Measurements from ENCODE around the gene MTHFD2. TPM values are rescaled to one million over a fixed set of nuclear protein-coding genes. Genes with fewer than 3 reads are reported as not detected.
A peak's percentile ranks its signal among the peaks of the same experiment; 100 is the strongest.
"Not testable (repeated sequence)": the region's sequence is repeated elsewhere in the genome, so short reads cannot be mapped to it uniquely, and the experiment has no call there.

Gene MTHFD2
- total RNA-seq, 4 donors from 2014 or later, result 13.2 to 57.7 (median 25.7) TPM

- peaks cover 0 to 38% (median 0%) of the 10 kb centered on the region in 3 donors for H3K36me3 ChIP-seq
- 54 to 69% methylated on average over 6 of the region's 6 CpGs for WGBS, 2 donors
- peak overlapping the region in 3 of 4 donors; percentile 11 to 76 (median 69) for H3K27ac ChIP-seq
- peak in 1 of 2 donors; percentile 73 for TF ChIP-seq EP300 (IDR thresholded peaks at IDR 0.05)
- no peak for TF ChIP-seq CTCF (IDR thresholded peaks at IDR 0.05)
- DNase-seq (ENCODE audit: low spot score in 2 of 2), result peak in 1 of 2 donors; percentile 25
- H3K9me3 ChIP-seq, result no peaks in the 10 kb centered on the region
- no peaks in the 10 kb centered on the region for H3K27me3 ChIP-seq
- H3K4me3 ChIP-seq, result no peak overlapping the region
- H3K4me1 ChIP-seq, result peaks cover 0 to 46% (median 10%) of the 10 kb centered on the region in 4 donors
Measured at GRCh38 chr2:74206180-74206688, 7.8 kb downstream of the MTHFD2 start.

- no peaks in the 10 kb centered on the region for H3K9me3 ChIP-seq
- H3K36me3 ChIP-seq, result peaks cover 0 to 90% (median 0%) of the 10 kb centered on the region in 3 donors
- no peaks in the 10 kb centered on the region for H3K27me3 ChIP-seq
- H3K27ac ChIP-seq, result no peak overlapping the region
- no peaks in the 10 kb centered on the region for H3K4me1 ChIP-seq
- no peak for DNase-seq (ENCODE audit: low spot score in 2 of 2)
- H3K4me3 ChIP-seq, result no peak overlapping the region
- TF ChIP-seq POLR2A (IDR thresholded peaks at IDR 0.05) (no peak), CTCF (IDR thresholded peaks at IDR 0.05) (no peak), EP300 (IDR thresholded peaks at IDR 0.05) (no peak)
- WGBS, 2 donors, result 93 to 96% methylated on average over 3 of the region's 3 CpGs
Measured at GRCh38 chr2:74212702-74213410, 14.4 kb downstream of the MTHFD2 start.

- H3K36me3 ChIP-seq, result peaks cover 0 to 91% (median 0%) of the 10 kb centered on the region in 3 donors
- not testable (repeated sequence) for H3K27me3 ChIP-seq; DNase-seq (ENCODE audit: low spot score in 2 of 2); H3K27ac ChIP-seq; H3K9me3 ChIP-seq; H3K4me1 ChIP-seq; H3K4me3 ChIP-seq
- WGBS, 2 donors, result 92 to 93% methylated on average over 6 of the region's 6 CpGs
Measured at GRCh38 chr2:74215771-74216170, 17.4 kb downstream of the MTHFD2 start.

- H3K27ac ChIP-seq, result no peak overlapping the region
- no peaks in the 10 kb centered on the region for H3K4me1 ChIP-seq
- no peak for DNase-seq (ENCODE audit: low spot score in 2 of 2)
- no peaks in the 10 kb centered on the region for H3K9me3 ChIP-seq
- 88% methylated on average over 2 of the region's 2 CpGs for WGBS, 2 donors
- no peak for TF ChIP-seq CTCF (IDR thresholded peaks at IDR 0.05)
- TF ChIP-seq EP300 (IDR thresholded peaks at IDR 0.05), result no peak
- no peak for TF ChIP-seq POLR2A (IDR thresholded peaks at IDR 0.05)
- no peaks in the 10 kb centered on the region for H3K27me3 ChIP-seq
- no peak overlapping the region for H3K4me3 ChIP-seq
- H3K36me3 ChIP-seq, result peaks cover 0 to 91% (median 0%) of the 10 kb centered on the region in 3 donors
Measured at GRCh38 chr2:74216642-74217041, 18.2 kb downstream of the MTHFD2 start.

- WGBS, 2 donors, result 88 to 93% methylated on average over 5 of the region's 5 CpGs
- no peak for DNase-seq (ENCODE audit: low spot score in 2 of 2)
- TF ChIP-seq POLR2A (IDR thresholded peaks at IDR 0.05), result no peak
- no peak for TF ChIP-seq CTCF (IDR thresholded peaks at IDR 0.05)
- Histone ChIP-seq H3K36me3 (peaks cover 0 to 86% (median 0%) of the 10 kb centered on the region in 3 donors), H3K27me3 (no peaks in the 10 kb centered on the region), H3K9me3 (no peaks in the 10 kb centered on the region), H3K27ac (no peak overlapping the region), H3K4me3 (no peak overlapping the region), H3K4me1 (no peaks in the 10 kb centered on the region)
Measured at GRCh38 chr2:74219846-74220486, 21.6 kb downstream of the MTHFD2 start.

Data from tibial nerve (tissue), 4 donors.